GM10266 (cell line): Measurements from ENCODE around the gene RIMKLA.
A peak's percentile ranks its signal among the peaks of the same experiment; 100 is the strongest.

Experiments
- DNase-seq: peaks from one replicate; pipeline ENCODE4 v3.0.0; 2012; ENCODE audit errors: extremely low spot score
- TF ChIP-seq, protein P1 (sequence below): IDR thresholded peaks from 2 replicates; pipeline ENCODE4 v1.5.1; 2012; ENCODE audit warnings: mild to moderate bottlenecking, low read depth; ENCODE audit not compliant: control insufficient read depth, insufficient read depth; ENCODE audit errors: missing control alignments

Gene RIMKLA

DNA sequence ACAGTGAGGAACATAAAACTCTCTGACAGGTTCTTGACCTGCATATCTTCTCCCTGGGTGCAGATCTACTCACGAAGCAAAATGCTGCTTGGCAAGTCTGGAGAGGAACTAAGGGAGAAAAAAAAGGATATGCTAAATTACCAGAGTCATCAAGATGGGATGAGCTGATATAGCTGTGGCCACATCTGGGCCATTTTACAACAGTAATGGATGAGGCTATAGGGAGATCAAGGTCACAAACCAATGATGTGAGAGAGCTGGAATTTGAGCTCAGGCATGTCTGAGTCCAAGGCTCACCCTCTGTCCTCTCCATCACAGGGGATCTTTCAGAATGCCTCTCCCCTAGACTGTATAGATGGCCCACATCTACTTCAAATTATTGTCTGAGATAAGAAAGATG is 49.0 kb downstream of the RIMKLA start:
- DNase-seq, result no peak
- TF ChIP-seq, protein P1, sequence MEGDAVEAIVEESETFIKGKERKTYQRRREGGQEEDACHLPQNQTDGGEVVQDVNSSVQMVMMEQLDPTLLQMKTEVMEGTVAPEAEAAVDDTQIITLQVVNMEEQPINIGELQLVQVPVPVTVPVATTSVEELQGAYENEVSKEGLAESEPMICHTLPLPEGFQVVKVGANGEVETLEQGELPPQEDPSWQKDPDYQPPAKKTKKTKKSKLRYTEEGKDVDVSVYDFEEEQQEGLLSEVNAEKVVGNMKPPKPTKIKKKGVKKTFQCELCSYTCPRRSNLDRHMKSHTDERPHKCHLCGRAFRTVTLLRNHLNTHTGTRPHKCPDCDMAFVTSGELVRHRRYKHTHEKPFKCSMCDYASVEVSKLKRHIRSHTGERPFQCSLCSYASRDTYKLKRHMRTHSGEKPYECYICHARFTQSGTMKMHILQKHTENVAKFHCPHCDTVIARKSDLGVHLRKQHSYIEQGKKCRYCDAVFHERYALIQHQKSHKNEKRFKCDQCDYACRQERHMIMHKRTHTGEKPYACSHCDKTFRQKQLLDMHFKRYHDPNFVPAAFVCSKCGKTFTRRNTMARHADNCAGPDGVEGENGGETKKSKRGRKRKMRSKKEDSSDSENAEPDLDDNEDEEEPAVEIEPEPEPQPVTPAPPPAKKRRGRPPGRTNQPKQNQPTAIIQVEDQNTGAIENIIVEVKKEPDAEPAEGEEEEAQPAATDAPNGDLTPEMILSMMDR, result no peak

GRCh38 chr1:42430286-42431135 is 49.9 kb downstream of the RIMKLA start:
- TF ChIP-seq, protein P1, result no peak
- DNase-seq, result peak; percentile 17

- TF ChIP-seq, protein P1, result no peak
These were observed 50.9 kb downstream of the RIMKLA start for GRCh38 chr1:42431514-42431913.

GRCh38 chr1:42432714-42433113 is 52.1 kb downstream of the RIMKLA start:
- TF ChIP-seq, protein P1, result no peak
- no peak for DNase-seq

More at GRCh38 chr1:42431514-42431913, 50.9 kb downstream of the RIMKLA start:
- no peak for DNase-seq

DNA sequence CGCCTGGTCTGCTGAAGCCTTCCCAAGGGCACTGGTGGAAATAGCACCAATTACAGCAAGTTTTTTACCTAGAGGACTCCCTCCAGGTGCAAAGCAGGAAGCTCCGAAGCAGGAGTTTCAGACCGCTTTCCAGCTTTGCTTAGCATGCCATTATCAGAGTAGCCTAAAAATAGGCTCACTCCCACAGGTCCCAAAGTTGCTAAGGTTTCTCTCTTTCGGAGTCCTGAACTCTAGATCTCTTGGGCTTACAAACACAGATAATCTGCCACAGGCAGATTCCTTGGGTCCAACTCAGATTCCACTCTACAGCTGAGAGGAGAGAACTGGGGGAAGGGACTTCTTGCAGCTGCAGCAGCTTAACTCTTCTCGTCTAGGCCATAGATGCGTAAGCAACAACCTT is 52.8 kb downstream of the RIMKLA start:
- TF ChIP-seq, protein P1, result no peak
- DNase-seq, result no peak

GRCh38 chr1:42434340-42434739 is 53.7 kb downstream of the RIMKLA start:
- no peak for DNase-seq
- TF ChIP-seq, protein P1, result no peak

- no peak for DNase-seq
- TF ChIP-seq, protein P1, result no peak
These were observed 59.3 kb downstream of the RIMKLA start for GRCh38 chr1:42439940-42440339.
